ENCODE measurements around the gene SYNE1.

The SYNE1 gene

DNA sequence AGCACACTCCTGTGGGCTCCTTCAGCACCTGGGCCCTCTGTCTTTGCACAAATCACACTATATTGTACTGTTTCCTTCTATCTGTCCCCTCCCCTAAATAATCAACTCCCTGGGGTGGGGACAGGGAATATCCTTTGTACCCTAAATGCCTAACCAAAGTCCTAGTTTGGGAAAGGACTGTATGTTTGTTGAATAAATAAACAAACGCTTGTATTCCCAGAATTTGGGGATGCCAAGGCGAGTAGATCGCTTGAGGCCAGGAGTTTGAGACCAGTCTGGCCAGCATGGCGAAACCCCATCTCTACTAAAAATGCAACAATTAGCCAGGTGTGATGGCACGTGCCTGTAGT lies 322.7 kb downstream of the SYNE1 start:
- DNase-seq (ENCODE audit: low read depth), result no peak

DNA sequence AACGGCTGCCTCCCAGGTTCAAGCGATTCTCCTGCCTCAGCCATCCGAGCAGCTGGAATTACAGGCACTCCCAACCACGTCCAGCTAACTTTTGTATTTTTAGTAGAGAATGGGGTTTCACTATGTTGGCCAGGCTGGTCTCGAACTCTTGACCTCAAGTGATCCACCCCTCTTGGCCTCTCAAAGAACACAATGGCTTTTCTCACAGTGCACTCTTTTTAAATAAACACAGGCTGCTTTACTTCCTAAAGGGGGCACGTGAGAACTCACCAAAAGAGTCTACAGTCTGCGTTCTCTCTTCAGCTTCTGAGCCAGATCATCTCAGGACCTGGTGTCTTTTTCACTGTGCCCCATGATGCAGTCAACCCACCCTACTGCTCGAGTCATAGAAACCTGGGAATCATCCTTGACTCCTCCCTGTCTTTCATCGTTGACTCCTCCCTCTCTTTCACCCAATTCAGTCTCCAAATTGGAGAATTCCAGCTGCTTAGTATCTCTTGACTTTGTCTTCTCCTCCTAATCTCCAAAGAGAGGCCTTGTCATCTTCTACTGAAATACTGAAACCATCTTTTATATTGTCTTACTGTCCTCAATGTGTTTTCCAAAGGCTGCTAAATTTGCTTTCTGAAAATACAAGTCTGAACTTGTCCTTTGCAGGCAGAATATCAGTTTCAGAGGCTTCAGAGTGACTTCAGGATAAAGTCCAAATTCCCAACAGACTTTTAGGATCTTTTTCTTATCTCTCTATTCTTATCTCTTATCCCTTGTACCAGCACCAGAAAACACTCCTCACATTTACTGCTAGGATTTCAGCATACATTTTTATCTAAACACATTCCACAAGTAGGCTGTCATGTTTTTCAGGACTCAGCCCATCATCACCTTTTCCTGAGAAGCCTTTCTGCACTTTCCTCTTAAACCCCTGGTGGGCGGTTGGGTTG lies 323.4 kb downstream of the SYNE1 start:
- no peak for DNase-seq (ENCODE audit: low read depth)

DNA sequence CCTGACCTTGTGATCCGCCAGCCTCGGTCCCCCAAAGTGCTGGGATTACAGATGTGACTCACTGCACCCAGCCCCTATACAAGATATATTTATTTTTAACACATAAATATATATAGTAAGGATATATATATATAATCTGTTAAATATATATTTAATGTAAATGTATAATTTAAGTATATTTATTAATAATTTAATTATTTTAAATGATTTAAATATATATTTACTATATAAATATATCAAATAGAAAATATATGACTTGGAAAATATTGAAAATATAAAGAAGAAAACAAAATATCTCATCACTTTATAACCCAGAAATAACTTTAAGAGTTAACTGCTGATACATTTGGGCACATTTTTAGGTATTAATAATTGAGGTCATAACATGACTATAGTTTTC lies 324.7 kb downstream of the SYNE1 start:
- DNase-seq (ENCODE audit: low read depth), result no peak

DNA sequence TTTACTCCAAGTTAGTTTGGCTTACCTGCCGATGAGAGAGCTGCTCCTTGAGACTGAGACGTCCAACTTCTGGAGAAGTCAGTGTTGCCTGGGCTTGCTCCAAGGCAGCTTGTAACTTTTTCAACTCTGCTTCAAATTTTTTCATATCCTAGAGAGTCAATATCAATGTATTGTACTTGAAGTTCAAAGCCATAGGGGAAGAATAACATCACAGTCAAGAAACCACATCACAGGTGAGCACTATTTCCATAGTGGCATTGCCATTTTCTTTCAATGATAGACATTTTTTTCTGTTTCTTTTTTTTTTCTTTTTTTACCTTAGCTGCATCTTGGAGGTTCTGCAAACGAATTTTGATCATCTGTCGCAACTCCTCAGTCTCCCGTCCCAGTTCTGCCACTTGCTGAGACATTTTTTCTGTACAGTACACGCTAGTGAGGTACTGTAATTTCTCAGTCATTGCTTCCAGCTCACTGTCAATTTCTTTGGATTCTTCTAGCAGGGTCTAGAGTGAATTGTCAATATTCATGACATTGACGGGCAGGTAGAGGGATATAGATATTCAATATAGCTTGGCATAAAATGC lies 326.7 kb downstream of the SYNE1 start:
- no peak for DNase-seq (ENCODE audit: low read depth)

DNA sequence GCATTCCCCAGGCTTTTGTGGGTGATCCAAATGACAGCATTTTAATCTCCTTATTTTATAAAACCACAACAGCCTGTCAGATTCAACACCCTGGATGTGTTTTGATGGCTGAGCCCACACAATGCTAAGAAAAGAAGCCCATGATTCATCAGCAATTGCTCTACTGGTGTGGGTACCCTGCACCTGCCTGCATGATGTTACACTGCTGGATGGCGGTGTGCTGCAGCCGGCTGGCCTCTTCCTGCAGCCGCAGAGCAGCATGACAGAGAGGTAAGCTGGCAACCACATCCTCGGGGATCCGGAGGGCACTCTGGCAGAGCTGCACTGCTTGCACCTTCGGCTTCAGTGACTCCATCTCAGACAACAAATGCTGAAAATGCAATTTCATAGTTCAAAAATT lies 327.5 kb downstream of the SYNE1 start:
- no peak for DNase-seq (ENCODE audit: low read depth)

DNA sequence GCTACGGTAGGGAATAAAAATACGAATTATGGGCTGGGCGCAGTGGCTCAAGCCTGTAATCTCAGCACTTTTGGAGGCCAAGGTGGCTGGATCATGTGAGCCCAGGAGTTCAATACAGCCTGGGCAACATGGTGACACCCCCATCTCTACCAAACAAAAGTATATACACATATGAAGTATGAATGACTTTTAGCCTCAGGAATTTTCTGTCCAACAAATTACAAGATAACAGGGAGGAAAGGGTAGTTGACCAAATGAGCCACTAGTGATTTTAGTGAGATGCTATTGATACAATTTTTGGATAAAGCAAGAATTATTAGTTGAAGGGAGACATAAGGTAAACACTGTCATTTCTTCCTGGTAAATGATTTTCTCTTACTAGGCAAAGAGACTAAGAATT lies 328.2 kb downstream of the SYNE1 start:
- DNase-seq (ENCODE audit: low read depth), result no peak

DNA sequence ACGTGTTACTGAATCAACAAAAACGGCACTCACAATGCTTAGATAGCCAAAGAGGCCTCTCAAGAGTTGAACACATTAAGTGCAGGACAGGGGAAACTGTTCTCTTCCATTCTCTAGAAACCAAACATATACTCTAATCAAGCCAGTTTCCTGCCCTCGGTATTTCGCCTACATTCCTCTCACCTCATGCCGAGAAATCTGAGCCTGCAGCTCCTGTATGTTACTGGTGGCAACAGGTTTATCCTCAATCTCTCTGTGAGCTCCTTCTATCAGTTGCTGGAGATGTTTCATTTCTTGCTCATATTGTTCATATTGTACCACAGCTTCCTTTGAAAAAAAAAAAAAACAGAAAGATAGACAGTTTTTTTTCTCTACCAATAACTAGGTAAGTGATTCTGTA lies 328.9 kb downstream of the SYNE1 start:
- DNase-seq (ENCODE audit: low read depth), result no peak

DNA sequence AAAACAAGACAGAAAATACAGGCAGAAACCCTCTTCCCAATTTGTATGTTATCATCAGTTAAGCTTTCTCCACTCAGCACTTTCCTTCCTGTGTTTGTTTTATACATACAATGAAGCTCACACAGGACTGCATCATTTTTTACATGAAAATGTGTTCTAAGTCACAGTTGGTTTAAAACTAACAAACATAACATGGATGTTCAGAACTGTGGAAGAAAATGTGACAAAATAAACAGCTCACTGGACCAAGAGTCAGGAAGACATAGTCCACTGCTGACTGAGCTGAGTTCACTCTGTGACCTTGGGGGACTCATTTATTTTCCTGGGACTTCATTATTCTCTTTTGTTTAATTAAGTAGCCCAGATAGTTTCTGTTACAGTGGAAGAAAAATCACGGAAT lies 331.5 kb downstream of the SYNE1 start:
- DNase-seq (ENCODE audit: low read depth), result no peak

DNA sequence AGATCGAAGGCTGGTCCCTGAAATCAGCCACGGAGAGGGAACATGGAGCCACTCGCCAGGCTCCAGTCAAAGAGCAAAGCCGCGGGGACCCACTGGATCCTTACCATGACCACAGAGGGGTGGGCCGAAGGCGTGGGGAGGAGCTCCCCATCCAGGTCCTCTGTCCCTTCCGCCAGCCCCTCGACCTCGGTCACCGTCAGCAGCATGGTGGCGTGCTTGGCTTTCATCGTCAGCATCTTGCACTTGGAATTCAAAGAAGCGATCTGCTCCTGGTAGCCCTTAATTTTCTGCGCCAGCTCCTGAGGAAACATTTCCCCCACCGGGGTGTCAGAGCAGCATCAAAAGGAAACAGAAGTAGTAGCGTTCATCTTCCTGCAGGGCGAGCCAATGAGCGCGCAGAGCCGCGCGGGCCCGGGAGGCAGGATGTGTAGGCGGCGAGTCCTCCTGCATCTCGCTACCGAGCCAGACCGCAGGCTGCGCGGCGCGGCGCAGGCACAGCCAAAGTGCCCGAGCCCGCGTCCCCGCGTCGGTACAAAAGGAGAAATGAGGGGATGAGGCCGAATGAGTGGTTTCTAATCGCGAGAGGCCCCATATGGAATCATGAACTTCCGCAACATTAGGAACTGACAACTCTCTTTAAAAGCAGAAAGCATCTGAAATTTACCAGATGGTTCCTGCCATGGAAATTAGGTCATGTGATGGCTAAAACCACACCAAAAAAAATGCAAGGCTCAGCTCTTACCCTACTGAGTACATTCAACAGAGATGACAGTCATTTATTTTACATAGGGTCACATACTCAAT lies 335.2 kb downstream of the SYNE1 start:
- peak; percentile 81 for DNase-seq (ENCODE audit: low read depth)

DNA sequence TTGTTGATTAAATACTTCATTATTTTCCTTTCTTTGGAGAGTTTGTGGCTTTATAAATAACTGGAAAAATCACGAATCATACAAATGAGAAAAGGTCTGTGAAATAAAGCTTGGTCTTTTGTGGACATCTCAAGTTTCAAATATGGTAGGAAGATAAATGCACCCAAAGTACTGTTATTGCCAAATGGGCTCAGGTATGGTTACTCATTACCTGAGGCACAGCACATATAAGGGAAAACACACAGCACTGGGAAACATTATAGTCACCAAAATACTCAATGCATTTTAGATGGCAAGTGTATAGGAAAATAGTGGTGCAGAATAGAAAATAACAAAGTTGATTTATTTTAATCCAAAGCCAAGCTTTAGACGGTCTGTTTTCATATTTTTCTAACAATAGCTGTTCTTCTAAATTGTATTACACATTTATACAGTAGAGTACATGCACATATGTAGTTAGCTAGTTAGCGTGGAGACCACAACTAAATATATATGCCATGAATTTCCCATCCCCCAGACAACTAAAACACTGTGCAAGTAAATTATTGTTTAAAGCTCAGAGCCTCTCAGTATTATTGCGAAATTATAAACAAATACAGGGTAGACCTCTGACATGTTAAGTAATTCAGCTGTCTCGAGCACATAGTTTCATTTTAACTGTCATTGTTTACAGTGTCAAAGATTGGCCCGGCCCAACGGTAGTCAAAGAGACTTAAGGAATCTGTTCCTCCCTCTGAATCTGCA lies 336.0 kb downstream of the SYNE1 start:
- no peak for DNase-seq (ENCODE audit: low read depth)

DNA sequence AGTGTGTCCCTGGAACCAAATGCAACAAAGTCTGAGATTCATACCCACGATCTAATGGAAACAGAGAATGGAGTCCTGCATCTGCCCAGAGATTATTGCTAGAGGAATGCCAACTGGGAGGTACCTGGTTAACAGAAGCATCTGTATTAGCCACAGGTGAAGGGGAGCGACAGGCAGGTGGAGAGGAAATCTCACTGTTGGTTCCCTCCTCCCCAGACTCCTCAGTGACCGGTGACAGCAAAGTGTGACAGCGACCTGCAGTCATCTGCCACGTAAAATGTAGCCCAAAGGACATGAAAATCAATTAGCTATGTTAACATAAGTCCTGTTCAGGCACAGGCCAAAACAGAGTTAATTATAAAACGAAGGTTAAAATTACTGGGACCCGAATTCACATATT lies 336.6 kb downstream of the SYNE1 start:
- no peak for DNase-seq (ENCODE audit: low read depth)

DNA sequence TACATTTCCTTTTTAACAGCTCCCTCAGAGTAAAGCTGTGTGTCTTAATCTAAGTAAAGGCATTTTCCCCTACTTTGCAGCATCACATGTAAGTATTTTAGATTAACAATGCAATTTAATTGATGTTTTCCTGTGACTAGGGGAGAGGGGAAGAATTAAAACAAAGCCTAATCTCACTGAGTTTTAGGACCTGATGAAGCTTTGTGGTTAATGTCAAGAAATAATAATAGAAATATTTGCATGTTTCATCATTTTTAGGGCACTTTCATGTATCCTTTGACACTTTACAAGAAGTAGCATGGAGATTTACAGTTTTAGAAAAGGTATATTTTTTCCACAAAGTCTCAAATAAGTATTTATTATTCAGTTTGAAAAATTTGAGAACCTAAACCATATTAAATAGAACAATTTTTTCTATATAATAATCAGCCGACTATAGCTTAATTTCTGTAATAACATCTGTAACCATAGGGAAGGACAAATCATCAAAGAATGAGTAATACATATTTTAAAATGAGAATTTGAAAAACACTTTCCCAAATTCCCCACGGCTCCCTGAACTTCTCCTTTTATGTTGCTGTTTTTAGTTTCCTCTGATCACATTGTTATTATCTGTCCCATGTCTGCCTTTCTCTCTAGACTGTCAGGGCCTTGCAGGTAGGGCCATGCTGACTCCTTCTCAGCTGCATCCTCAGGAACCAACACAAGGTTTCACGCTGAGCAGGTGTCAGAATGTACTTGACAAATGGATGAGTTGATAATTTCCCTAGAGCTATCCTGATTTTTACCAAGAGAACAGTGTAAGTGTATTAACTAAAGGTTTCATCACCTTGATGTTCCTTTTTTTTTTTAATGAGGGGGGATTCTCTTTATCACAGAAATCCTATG lies 338.1 kb downstream of the SYNE1 start:
- no peak for DNase-seq (ENCODE audit: low read depth)

DNA sequence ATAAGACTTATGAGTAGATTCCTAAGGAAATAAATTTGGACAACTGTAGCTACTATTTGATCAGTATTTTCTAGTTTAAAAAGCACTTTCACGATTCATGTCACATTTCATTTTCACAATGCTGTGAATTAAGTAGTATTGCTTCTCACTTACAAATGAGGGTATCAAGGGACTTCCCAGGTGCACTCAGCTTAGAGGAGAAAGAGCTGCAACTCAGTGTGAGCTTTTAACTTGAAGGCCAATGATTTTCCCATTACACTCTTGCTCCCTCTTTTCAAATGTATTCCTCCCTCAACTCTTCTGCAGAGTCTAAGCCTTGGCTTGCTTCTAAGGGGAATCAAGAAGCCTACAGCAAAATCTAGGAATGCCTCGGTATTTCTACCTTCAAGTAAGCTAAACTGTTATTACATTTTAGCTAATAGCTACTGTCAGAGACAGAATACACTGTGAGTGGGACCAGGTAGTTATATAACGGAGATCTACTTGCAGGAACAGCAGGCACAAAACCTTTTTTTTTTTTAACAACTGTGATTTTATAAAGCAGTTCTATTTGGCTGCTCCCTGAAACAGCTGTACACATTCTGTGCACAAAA lies 339.0 kb downstream of the SYNE1 start:
- no peak for DNase-seq (ENCODE audit: low read depth)

DNA sequence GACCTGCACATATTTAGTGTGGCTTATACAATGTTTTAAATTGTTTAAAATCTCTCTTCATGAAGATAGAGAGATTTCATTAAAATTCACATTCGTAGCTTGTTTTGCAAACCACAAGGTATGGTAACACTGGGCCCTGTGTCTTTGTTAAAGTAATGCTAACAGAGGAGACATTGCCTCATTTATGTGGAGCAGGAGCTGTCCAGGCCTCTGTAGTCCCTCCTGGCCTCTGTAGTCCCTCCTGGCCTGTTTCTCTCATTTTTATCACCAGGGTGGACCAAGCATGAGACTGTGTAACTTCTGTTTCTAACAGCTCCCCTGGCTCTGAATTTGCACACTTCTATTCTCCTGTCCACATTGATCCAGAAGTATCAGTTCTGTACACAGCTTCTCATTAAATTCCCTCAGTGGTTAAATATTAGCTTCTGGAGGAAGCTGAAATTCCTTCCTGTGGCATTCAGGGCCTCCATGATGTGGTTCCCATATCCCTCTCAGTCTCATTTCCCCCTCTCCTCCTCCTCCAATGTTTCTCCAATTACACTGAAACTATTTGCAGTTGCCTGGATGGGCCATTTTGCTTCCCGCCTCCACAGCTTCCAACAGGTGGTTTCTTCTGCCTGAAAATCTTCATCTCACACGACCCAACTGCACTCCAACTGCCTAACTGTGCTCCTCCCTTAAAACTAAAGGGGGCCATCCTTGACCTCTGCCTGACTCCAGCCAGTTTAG lies 340.4 kb downstream of the SYNE1 start:
- DNase-seq (ENCODE audit: low read depth), result no peak

DNA sequence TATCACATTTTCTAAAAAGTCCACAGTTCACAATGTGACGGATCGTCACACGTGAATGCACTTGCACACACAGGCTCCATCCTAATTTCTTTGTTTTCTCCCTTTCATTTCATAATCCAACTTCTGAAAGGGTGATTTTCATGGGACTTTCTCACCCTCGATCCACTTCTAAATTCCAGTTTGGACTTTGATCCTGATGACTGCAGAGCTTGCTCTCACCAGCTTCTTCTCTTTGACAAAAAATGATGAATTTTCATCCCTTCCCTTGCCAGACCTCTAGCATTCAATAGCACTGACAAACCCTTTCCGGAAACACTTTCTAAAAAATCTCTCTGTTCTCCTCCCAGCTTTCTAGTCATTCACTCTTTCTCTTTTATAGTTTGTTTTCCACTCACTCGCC lies 341.2 kb downstream of the SYNE1 start:
- DNase-seq (ENCODE audit: low read depth), result no peak

DNA sequence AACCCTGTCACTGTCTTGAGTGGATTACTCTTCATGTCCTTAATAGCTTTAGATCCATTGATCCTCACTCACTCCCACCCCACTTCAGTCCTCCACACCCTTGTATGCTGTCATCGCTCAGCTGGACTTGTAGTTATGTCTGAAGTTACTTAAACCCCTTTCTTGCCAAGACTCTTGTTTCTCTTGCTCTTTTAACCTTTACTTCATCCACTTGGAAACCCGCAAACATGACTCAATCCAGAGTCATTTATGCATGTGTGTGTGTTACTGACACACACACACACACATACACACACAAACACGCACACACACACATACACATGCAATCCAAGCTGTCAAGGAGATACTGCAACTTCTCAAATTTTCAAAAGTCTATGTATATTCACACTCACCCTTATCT lies 341.8 kb downstream of the SYNE1 start:
- peak; percentile 69 for DNase-seq (ENCODE audit: low read depth)

DNA sequence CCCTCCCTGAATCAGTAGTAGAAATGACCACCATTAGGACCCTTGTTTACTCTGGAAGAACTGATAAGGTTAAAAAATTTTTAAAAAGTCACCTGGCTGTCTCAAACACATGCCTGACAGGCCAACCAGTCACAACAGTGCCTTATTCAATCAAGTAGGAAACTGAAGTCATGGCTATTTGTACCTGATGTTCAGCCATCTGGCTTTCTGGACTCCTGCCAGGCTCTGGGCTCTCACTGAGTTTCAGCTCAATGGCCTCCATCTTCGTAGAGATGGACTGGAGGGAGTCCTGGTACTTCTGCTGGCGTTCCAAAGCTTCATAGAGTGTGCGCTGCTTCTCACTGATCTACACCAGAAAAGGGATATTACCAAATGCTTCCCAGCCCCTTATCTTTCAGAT lies 343.8 kb downstream of the SYNE1 start:
- no peak for DNase-seq (ENCODE audit: low read depth)

DNA sequence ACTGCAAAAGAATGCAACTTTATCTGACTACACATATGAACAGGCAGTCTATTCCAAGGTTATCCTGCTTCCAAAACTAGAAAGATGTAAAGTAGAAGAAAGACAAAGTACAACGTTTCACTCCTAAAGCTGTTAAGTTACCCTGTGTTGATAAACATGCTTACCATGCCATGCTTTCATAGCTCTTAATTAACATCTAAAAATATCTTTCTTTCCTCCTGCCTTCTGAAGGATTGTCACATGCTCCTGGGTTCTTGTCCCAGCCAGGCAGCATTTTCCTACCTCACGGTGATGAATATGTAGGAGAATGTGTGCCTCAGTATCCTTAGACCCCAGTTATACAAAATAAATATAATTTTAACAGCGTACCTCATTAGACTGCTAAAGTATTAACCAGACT lies 344.6 kb downstream of the SYNE1 start:
- DNase-seq (ENCODE audit: low read depth), result no peak

DNA sequence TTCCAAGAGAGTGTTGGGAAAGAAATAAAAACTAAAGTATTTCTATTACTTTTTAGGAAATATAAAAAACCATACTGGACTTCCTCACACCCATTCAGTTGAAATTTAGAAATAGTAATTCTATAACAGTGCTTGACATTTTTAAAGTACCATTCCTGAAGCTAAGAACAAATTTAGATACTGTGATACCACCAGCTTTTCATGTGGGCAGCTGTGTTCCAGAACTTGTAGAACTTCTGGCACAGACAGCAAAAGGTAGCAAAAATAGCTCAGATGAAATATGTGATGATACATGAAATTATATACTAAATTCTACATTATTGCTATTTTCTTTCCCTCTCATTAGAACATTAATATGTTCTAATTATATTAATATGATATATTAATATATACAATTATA lies 346.5 kb downstream of the SYNE1 start:
- DNase-seq (ENCODE audit: low read depth), result no peak

DNA sequence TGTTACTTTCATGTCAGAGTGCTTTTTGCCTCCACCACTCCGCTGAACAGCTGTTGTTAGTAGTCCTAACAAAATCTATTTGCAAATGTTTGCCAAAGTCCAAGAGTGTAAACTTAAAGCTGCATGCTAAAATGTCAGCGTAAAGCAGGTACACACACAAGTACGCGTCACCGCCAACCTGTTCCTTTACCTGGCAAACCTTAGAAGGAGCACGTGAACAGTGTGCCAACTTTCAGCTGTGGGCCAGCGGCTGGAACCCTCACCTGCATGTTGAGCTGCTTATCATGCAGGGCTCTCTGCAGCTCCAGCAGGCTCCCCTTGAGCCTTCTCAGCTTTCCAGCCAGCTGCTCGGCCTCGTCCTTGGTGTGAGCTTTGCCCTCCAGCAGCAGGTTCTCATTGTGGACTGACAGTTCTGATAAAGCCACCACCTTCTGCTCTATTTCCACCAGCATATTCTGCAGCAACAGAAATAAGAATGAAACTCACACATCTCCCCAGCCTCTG lies 359.3 kb downstream of the SYNE1 start:
- no peak for DNase-seq (ENCODE audit: low read depth)
